Activated CD8-positive, alpha-beta memory T cell treated with anti-CD3 and anti-CD28 coated beads, Interleukin-2, amount 10 ng/mL, durations not matched to agents 7 days and 5 days (primary cell): ENCODE measurements around the gene CD82. TPM values are rescaled to one million over a fixed set of nuclear protein-coding genes. Genes with fewer than 3 reads are reported as not detected.

ENCODE experiments used
- ATAC-seq: fragments of 150-1000 bp; cut with Tn5 transposase; one replicate; pipeline ENCODE4 v1.10.0; 2021; ENCODE audit warnings: moderate library complexity
- CTCF ChIA-PET: fragments of 350-600 bp; sonication (Branson Sonifier 250); formaldehyde crosslinking; loops from one replicate; lab custom pipeline; 2021; ENCODE audit warnings: antibody characterized with exemption; lab: Charles Lee
- DNase-seq: peaks from one replicate; pipeline ENCODE4 v3.0.0-alpha.2; 2020
- H3K27ac Mint-ChIP-seq: one replicate; pipeline ENCODE4 v1.8.0; 2021; ENCODE audit warnings: mild to moderate bottlenecking, mixed read lengths
- H3K27me3 Mint-ChIP-seq: one replicate; pipeline ENCODE4 v1.8.0; 2021; ENCODE audit warnings: mixed read lengths
- H3K36me3 Mint-ChIP-seq: one replicate; pipeline ENCODE4 v1.8.0; 2021; ENCODE audit warnings: mild to moderate bottlenecking, mixed read lengths
- H3K4me1 Mint-ChIP-seq: one replicate; pipeline ENCODE4 v1.8.0; 2021; ENCODE audit warnings: mixed read lengths
- H3K4me3 Mint-ChIP-seq: one replicate; pipeline ENCODE4 v1.8.0; 2021; ENCODE audit warnings: mild to moderate bottlenecking, moderate library complexity, mixed read lengths
- H3K9me3 Mint-ChIP-seq: one replicate; pipeline ENCODE4 v1.8.0; 2022; ENCODE audit warnings: low read depth, mixed read lengths
- total RNA-seq, 2 experiments: library from RNA; stranded (reverse); gene quantifications; one replicate each; pipeline ENCODE4 v1.2.3, GENCODE V29; 2021

CD82 gene, protein sequence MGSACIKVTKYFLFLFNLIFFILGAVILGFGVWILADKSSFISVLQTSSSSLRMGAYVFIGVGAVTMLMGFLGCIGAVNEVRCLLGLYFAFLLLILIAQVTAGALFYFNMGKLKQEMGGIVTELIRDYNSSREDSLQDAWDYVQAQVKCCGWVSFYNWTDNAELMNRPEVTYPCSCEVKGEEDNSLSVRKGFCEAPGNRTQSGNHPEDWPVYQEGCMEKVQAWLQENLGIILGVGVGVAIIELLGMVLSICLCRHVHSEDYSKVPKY
- 100 to 1,000 TPM in 1 of 2 experiments, 10 to 100 TPM in 1; 90.2 to 285 TPM for total RNA-seq

DNA sequence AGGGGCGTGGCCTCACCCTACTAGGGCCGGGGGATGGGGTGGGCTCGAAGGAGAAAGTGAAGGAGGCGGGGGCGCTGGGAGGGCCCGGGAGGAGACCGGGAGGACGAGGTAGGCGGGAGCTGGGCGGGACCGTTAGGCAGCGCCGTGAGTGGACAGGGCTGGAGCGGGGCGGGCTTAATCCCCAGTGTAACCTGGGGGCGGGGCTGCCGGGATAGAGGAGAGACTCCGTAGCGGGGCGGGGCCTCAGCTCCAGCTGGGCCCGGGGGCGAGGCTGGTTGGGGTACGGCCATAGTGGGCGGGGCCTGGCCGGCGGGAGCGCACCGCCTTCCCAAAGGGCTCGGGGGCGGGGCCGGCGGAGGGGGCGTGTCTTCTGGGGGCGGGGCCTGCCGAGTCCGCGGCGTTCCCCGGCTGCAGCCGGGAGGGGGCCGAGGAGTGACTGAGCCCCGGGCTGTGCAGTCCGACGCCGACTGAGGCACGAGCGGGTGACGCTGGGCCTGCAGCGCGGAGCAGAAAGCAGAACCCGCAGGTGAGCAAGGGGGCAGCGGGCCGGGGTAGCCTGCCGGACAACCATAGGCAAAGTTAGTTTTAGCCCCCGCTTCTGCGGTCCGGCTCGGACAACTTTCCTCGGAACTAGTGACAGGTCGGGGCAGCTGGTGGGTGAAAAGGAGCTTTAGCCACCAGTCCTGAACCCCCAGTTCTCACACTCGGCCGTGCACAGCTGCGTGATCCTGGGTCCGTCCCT, at the start of gene CD82:
TSS of gene CD82 (plus strand) at position 453 of the 742 bp plus-strand sequence. CDS start 29,000 bp downstream, outside the sequence.
- Mint-ChIP-seq H3K36me3 (peaks cover 16% of the 10 kb centered on the region), H3K27me3 (no peaks in the 10 kb centered on the region), H3K4me1 (peaks cover 54% of the 10 kb centered on the region), H3K4me3 (peak within 1 kb of the TSS; percentile 78), H3K9me3 (no peaks in the 10 kb centered on the region), H3K27ac (peak within 1 kb of the TSS; percentile 85)
- peak; percentile 99 for DNase-seq
- CTCF ChIA-PET: interaction anchor here (0.7 to 12.9 kb wide), 8 partner anchors 8 to 54 kb away, joined by 3 to 530 read pairs (median 4); no protein-coding TSS in a partner anchor
- ATAC-seq: peak; percentile 93

DNA sequence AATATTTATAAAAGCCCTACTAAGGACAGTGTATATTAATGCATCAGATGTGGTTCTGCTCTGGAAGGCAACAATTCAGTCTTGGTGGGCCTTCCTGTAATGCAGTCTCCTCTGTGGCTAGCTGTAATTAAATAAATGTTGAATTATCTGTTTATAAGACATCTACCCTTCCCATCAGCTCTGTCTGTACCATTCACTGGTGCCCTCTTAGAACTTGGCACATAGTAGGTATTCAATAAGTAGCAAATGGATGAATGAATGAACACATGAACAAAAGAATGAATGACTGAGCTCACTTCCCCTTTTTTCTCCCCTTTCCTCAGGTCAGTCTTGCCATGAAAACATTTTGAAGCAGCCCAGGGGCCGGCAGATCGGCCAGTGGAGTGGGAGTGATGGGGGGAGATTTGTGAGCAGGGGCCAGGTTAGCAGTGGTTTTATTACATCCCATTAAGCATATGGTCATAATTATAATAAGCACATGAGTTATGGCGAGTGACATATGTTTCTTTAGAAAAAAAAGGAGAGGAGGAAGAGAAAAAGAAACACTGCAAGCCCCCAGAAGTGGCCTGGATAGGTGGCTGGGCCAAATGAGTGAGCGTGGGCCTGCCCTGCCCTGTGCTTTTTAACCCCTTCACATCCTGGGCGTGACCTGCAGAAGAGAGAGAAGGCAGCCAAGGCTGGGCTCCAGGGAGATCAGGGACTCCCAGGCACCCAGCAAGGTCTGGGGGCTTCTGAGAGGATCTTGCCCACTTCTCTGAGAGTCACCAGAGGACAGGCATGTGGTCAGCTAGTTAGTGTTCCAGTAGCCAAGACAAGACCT, 48.6 kb upstream of the CD82 start:
- Mint-ChIP-seq H3K9me3 (no peaks in the 10 kb centered on the region), H3K36me3 (no peaks in the 10 kb centered on the region), H3K4me1 (no peaks in the 10 kb centered on the region), H3K27me3 (peaks cover 44% of the 10 kb centered on the region), H3K4me3 (no peak overlapping the region), H3K27ac (no peak overlapping the region)
- ATAC-seq (no peak), DNase-seq (no peak)
- CTCF ChIA-PET: interaction anchor here (1.1 kb wide), 1 partner anchor 14 kb away, joined by 3 read pairs; no protein-coding TSS in a partner anchor

DNA sequence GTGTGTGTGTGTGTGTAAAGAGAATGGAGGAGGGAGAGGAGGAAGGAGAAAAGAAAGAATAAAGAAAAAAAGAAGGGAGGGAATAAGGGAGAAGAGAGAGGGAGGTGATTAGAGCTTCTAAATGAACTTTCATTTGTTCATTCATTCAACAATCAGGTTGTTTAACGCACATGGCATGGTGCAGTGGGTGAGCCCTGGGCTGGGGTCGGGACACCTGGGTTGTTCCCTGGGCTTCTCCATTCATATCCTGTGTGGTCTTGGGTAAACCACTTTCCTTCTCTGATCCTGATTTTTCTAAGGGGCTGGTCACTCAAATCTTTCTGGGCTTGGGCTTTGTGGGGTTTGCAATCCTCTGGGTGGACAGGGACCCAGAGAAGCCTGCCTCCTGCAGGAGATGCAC, 47.9 kb upstream of the CD82 start:
- CTCF ChIA-PET: no interaction called here
- H3K9me3 Mint-ChIP-seq: no peaks in the 10 kb centered on the region
- H3K27ac Mint-ChIP-seq: no peak overlapping the region
- H3K36me3 Mint-ChIP-seq: no peaks in the 10 kb centered on the region
- H3K4me1 Mint-ChIP-seq: no peaks in the 10 kb centered on the region
- ATAC-seq: no peak
- DNase-seq: no peak
- peaks cover 49% of the 10 kb centered on the region for H3K27me3 Mint-ChIP-seq
- H3K4me3 Mint-ChIP-seq: no peak overlapping the region

DNA sequence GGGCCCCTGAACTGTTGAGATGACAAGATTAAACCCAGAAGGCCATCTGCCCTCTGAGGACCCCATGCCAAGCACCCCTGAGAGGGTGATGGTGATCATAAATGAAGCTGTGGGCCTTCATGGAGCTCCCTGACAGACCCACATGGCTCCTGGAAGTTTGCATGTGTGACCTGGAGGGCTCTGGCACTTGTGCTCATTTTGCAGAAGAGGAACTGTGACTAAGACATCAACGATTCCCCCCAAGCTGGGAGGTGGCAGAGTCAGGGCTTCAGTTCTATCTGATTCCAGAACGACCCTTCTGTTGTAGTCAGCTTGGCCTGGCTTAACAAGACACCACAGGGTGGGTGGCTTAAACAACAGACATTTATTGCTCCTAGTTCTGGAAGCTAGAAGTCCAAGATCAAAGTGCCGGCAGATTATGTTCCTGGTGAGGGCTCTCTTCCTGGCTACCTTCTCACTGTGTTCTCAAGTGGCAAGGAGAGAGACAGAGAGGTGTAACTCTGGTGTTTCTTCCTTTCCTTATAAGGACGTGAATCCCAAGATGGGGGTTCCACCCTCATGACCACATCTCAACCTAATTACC, 46.4 kb upstream of the CD82 start:
- Mint-ChIP-seq H3K4me3 (no peak overlapping the region), H3K9me3 (no peaks in the 10 kb centered on the region), H3K4me1 (peaks cover 3% of the 10 kb centered on the region), H3K27ac (no peak overlapping the region), H3K36me3 (no peaks in the 10 kb centered on the region), H3K27me3 (peaks cover 47% of the 10 kb centered on the region)
- CTCF ChIA-PET: no interaction called here
- no peak for ATAC-seq
- no peak for DNase-seq

DNA sequence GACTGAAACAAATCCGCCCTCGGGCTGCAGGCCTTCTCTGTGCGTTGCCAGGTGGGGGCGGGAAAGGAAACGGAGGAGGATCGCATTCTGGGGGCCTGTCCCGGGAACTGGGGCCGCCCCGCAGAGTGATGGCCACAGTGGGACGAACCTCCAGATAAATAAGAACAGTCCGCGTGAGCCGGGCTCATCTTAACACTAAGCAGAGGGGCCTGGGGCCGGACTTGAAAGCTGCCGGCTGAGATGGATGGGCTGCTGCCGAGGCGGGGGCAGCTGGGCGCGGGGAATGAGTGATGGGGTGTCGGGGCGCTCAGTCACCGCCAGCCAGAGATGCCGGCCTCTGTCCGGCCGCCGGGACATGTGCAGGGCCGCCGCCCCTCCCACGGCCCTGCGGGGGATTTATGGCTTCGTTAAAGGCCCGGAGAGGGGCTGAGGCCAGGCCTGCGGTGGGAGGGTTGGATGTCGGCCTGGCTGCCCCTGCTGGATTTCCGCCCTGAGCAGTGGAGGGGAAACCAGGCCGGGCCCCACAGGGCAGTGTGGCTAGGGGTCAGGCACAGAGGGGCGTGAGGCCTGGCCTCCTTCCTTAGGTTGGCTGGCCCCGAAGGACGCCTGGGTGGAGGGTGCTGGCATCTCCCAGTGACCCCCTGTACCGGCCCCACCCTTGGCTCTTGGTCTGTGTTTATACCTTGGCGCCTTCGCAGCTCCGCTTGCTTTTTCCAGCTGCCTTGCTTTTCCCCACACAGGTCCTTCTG, 45.3 kb upstream of the CD82 start:
- Mint-ChIP-seq H3K4me3 (no peak overlapping the region), H3K27me3 (peaks cover 44% of the 10 kb centered on the region), H3K9me3 (no peaks in the 10 kb centered on the region), H3K36me3 (no peaks in the 10 kb centered on the region), H3K27ac (no peak overlapping the region), H3K4me1 (peaks cover 4% of the 10 kb centered on the region)
- CTCF ChIA-PET: no interaction called here
- DNase-seq (no peak), ATAC-seq (no peak)

DNA sequence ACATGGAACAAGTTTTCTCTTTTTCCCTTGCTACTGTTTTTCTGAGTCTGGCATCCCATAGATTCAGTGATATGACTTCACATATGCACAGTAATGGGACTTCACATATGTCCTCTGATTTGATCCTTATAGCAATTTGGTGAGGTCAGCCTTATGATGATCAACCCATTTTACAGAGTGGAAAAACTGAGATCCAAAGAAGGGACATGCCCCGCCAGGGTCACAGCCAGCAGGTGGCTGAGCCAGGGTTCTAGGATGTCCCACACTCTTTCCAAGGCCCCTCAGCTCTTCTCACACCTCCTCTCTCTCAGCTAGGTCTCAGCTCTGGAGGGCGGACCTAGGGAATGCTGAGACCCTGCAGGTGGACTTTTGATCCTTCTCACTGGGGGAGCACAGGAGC, 44.3 kb upstream of the CD82 start:
- peaks cover 49% of the 10 kb centered on the region for H3K27me3 Mint-ChIP-seq
- CTCF ChIA-PET: no interaction called here

DNA sequence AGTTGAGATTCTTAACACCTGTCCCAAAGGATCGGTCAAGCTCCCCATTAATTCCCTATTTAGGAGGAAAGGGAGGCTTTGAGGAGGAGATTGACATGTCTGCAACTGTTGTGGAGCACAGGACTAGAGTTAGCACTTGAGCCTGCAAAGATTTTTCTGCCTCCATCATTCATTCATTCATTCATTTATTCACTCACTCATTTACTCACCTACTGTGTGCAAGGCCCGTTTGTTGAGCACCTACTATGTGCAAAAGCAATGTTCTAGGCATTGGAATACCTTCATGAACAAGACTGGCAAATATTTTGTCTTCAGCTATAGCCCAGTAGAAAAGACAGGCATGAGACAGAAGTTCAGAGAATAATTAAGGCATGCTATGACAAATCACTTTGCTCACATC, 43.2 kb upstream of the CD82 start:
- CTCF ChIA-PET: interaction anchor here (1.6 to 5.0 kb wide), 3 partner anchors 15 to 411 kb away, joined by 5 to 106 read pairs (median 8); no protein-coding TSS in a partner anchor
- no peak for ATAC-seq

More for the DNA sequence above, 44.3 kb upstream of the CD82 start:
- DNase-seq (no peak), ATAC-seq (no peak)
- Mint-ChIP-seq H3K27ac (no peak overlapping the region), H3K36me3 (no peaks in the 10 kb centered on the region), H3K4me3 (no peak overlapping the region), H3K9me3 (no peaks in the 10 kb centered on the region), H3K4me1 (peaks cover 4% of the 10 kb centered on the region)

DNA sequence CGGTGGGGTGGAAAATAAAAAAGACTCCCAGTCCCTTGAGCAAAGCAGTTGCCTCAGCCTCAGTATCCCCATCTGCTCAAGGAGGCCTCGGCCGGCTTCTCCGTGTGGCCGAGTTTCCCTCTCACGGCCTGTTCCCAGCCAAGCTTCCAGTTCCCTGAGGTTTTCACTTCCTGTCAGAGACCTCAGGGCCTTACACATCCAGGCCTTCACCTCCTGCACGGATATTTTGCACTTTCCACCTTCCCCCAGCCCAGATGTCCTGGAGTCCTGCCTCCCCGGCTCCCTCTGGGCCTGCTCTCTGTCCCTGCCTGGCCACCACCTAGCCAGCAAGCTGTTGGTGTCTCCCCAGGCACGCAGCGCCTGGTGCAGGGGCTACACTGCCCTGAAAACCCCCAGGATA, 41.1 kb upstream of the CD82 start:
- Mint-ChIP-seq H3K36me3 (no peaks in the 10 kb centered on the region), H3K27ac (no peak overlapping the region), H3K27me3 (peaks cover 30% of the 10 kb centered on the region), H3K9me3 (no peaks in the 10 kb centered on the region), H3K4me1 (peaks cover 23% of the 10 kb centered on the region), H3K4me3 (no peak overlapping the region)
- DNase-seq: no peak
- ATAC-seq: no peak
- CTCF ChIA-PET: interaction anchor here (0.6 to 5.0 kb wide), 10 partner anchors 13 to 239 kb away, joined by 3 to 106 read pairs (median 6); no protein-coding TSS in a partner anchor

More for the DNA sequence above, 43.2 kb upstream of the CD82 start:
- Mint-ChIP-seq H3K9me3 (no peaks in the 10 kb centered on the region), H3K27me3 (peaks cover 44% of the 10 kb centered on the region), H3K27ac (no peak overlapping the region), H3K4me1 (peaks cover 11% of the 10 kb centered on the region), H3K36me3 (no peaks in the 10 kb centered on the region), H3K4me3 (no peak overlapping the region)
- DNase-seq: no peak

DNA sequence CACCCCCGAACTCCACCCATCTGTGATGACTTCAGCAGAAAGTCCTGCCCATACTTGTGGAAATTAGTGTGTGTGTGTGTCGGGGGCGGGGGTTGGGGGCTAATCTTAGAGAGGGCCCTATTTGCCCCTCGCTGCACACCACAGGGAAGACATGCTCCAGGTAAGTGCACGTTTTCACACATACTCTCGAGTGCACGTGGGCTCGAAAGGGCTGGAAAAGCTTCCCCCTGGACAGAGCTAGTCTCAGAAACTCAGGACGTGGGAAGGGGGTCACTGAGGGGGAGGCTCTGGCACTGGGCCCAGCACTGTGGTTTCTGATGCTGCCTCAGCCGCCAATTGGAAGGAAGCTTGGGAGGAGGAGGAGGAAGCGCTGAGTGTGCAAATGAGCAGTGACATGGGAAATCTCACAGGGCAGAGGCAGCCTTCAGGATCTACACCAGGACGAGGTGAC, 40.7 kb upstream of the CD82 start:
- ATAC-seq: no peak
- H3K9me3 Mint-ChIP-seq: no peaks in the 10 kb centered on the region
- H3K27me3 Mint-ChIP-seq: peaks cover 28% of the 10 kb centered on the region
- peaks cover 25% of the 10 kb centered on the region for H3K4me1 Mint-ChIP-seq
- DNase-seq: no peak
- no peak overlapping the region for H3K27ac Mint-ChIP-seq
- no peak overlapping the region for H3K4me3 Mint-ChIP-seq
- CTCF ChIA-PET: interaction anchor here (1.6 to 5.0 kb wide), 3 partner anchors 13 to 239 kb away, joined by 4 to 106 read pairs (median 7); no protein-coding TSS in a partner anchor
- H3K36me3 Mint-ChIP-seq: no peaks in the 10 kb centered on the region

DNA sequence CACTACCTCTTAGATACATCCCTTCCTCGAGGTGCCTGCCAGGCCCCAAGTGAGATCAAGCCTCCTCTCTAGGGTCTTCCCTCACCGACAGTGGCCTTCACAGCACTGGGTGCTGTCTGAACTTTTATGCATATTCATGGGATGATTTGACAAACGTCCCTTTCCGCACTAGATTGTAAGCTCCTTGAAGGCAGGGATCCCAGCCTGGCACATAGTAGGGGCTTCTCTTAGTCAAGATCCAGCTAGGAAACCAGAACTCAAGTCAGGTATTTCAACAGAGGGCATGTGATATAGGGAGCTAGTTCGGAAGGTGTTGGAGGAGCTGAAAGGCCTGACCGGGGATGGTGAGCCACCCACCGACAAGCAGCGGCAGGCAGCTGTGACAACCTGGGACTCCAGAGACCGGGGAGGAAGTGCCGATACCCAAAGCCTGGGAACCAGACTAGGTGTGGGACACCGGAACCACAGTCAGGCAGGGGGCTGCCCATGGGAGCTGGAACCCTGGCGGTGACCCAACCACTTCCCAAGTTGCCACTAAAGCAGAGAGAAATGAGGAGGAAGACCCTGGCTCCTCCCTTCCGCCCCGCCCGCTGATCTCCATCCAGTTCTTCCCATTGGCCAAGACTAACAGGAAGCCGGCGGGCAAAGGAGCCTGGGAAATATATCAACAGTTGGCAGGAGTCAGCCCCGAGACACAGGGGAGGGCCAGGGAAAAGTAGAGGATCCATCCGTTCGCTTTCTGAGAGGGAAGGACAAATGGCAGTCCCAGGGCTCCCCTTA, 39.8 kb upstream of the CD82 start:
- CTCF ChIA-PET: interaction anchor here (1.6 to 5.0 kb wide), 2 partner anchors 12 to 91 kb away, joined by 4 to 106 read pairs; no protein-coding TSS in a partner anchor
- H3K36me3 Mint-ChIP-seq: peaks cover 2% of the 10 kb centered on the region
- H3K4me3 Mint-ChIP-seq: no peak overlapping the region
- no peaks in the 10 kb centered on the region for H3K9me3 Mint-ChIP-seq
- peaks cover 23% of the 10 kb centered on the region for H3K27me3 Mint-ChIP-seq
- no peak for ATAC-seq
- no peak for DNase-seq
- no peak overlapping the region for H3K27ac Mint-ChIP-seq
- peaks cover 34% of the 10 kb centered on the region for H3K4me1 Mint-ChIP-seq

DNA sequence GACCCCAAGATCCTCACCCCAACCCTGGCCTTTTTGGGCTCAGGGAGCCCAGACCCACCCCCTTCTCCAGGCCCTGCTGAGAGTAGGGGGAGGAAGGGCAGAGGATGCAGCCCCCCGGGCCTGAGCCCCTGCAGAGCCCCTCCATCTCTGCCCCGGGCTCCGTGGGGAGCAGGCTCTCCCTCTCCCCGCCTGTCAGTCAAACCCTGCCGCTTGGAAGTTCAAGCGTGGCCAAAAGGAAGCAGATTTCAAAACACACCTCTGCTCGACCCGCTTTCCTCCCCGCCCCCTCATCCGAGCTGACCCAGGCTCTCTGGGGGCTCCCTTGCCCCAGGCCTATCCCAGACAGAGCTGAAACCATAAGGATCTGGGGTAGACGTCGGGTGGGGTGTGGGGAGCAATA, 39.0 kb upstream of the CD82 start:
- no peak for DNase-seq
- H3K9me3 Mint-ChIP-seq: no peaks in the 10 kb centered on the region
- peaks cover 2% of the 10 kb centered on the region for H3K36me3 Mint-ChIP-seq
- CTCF ChIA-PET: interaction anchor here (0.6 to 5.0 kb wide), 2 partner anchors 11 to 91 kb away, joined by 3 to 106 read pairs; no protein-coding TSS in a partner anchor
- peaks cover 15% of the 10 kb centered on the region for H3K27me3 Mint-ChIP-seq
- H3K27ac Mint-ChIP-seq: no peak overlapping the region
- H3K4me3 Mint-ChIP-seq: no peak overlapping the region
- H3K4me1 Mint-ChIP-seq: peaks cover 42% of the 10 kb centered on the region
- ATAC-seq: no peak
